GM12864 (cell line): ENCODE data around the gene ABCB9.
"Not testable (repeated sequence)": the region's sequence is repeated elsewhere in the genome, so short reads cannot be mapped to it uniquely, and the experiment has no call there.

Source experiments
- DNase-seq: peaks from one replicate; pipeline ENCODE4 v3.0.0-alpha.2; 2011; ENCODE audit warnings: low read depth
- H3K4me3 ChIP-seq: 2 replicates; pipeline ENCODE4 v1.5.1; 2011; ENCODE audit warnings: mild to moderate bottlenecking, low read depth, low read length, control low read depth
- CTCF ChIP-seq: IDR thresholded peaks from 2 replicates; pipeline ENCODE4 v1.5.1; 2011; ENCODE audit warnings: low read depth, mild to moderate bottlenecking, moderate library complexity, low read length, control low read depth, inconsistent platforms; ENCODE audit errors: missing control alignments

ABCB9 gene

GRCh38 chr12:122896662-122897061 is 69.6 kb downstream of the ABCB9 start:
- DNase-seq: no peak
- TF ChIP-seq CTCF: no peak
- no peak overlapping the region for H3K4me3 ChIP-seq

DNA sequence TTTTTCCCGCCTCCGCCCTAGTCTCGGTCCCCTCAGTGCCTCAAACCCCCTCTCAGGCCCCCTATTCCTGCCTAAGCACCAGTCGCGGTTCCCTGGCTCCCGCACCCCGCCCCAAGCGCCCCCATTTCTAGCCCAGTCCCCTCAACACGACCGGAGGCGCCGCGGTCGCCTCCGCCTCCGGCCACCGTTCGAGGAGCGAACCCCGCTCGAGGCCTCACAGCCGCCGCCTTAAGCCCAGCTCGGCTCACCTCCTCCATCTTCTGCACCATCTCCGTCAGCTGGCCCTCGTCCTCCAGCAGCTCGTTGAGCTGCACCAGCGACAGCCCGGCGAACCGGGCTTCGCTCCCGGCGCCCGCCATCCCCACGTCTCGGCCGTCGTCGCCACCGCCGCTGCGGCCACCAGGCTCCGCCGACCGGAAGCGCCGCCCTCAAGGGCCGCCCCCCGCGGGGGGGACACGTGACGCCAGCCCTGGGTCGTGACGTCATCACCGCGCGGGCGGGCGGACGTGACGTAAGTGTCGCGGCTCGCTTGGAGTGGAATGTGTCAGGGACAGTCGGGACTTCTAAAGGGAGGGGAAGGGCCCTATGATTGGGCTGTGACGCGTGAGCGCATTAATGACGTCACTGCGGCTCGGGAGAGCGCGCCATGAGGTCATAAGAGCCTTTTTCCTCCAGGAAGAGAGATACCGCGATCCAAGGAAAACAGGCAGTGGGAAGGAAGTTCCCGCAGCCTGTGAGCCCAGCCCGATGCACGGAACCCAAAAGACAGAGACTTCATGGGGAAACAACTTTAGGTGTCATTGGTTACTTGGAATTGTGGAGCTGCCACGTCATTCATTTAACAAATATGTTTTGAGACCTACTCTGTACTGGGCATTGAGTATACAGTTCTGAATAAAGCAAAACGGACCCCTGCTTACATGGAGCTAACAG is 70.3 kb downstream of the ABCB9 start, which contains the start of gene VPS37B:
TSS of gene VPS37B (minus strand) at position 421 of the 933 bp plus-strand sequence. CDS start at position 359, 62 bp downstream.
- H3K4me3 ChIP-seq: peak within 1 kb of the TSS; percentile 54
- no peak for DNase-seq

GRCh38 chr12:122895320-122895703 is 71.0 kb downstream of the ABCB9 start:
- peak overlapping the region; percentile 54 for H3K4me3 ChIP-seq
- DNase-seq: no peak
- TF ChIP-seq CTCF: no peak

More for the DNA sequence above, 70.3 kb downstream of the ABCB9 start, which contains the start of gene VPS37B:
- no peak for TF ChIP-seq CTCF

DNA sequence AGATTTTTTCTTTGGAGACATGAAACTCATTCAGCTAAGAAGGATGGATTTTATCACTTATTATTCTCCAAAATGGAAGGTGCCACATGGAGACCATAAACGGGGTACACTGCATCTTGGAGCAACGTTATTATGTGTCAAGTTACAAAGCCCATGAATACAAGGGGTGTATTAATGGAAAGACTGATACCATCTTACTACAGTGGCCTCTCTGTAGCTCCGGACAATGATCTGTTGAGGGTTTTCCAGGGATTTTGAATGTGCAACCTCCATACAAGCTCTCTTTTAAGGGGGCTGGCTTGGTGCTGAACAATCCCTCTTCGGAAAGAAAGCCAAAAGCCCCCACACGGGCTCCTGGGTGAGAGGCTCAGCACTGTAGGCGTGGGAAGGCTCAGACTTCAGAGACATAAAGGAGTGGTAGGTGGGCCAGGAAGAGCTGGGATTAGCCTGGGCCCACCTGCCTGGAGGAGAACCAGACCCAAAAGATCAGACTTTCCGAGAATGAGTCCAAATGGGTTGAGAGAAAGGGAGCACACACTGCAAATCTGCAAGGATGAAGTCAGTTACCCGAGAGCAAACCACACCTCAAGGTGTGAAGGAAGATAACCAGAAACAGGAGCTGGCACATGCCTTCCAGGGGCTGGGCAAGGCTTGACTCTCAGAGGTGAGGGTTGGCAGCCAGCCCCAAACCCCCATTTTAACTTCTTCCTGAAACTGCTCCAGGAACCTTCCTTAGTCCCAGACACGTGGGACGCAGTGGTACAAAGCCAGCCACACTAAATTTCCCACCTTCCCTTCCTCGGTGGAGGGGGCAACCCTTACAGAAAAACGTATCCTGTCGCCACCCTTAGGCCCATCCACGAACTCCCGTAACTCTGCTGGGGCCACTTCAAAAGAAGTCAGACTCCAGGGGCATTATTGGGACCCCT is 71.8 kb downstream of the ABCB9 start:
- H3K4me3 ChIP-seq: peak overlapping the region; percentile 54; the same call in 1 of the 2 replicates
- DNase-seq: no peak
- TF ChIP-seq CTCF: no peak

DNA sequence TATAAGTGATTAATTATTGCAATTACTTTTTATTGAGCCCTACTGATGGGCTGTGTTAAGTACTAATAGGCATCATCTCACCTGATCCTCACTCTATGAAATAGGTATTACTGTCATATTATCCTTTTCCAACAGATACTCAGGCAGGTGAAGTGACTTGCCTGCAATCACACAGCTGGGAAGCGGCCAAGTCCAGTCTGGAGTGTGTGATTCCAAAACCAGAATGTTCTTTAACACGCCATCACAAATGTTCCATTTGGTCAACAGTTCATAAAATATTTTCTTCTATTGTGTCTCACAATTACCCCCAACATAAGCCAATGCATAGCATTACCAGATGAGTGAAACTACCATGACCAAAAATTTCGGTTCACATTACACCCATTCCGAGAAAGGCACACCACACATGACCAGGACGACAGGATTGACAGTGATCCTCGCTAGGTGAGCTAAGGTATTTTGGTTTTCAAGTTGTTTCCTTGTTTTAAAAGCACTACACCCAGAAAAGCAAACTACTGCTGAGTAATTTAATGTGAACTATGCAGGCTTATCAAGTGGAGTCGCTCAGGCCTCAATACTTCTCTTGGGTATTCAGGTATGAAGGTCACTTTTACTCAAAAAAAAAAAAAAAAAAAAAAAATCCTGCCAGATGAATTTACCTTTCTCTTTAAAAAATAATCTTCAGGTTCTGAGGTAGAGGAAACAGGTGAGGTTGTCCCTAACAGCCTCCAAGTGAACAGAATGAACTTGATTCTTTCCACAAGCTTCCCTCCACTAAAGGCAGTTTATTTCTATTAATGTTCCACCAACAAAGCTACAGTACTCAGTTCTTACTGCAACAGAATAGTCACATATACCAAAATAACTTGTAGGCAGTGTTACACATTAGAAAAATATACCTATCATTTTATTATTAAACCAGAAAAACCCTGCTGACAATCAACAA is 72.8 kb downstream of the ABCB9 start:
- DNase-seq: no peak
- no peak for TF ChIP-seq CTCF
- H3K4me3 ChIP-seq: no peak overlapping the region

GRCh38 chr12:122892724-122893123 is 73.5 kb downstream of the ABCB9 start:
- DNase-seq, H3K4me3 ChIP-seq: not testable (repeated sequence)
